H9 (cell line): ENCODE measurements around the gene NEDD4L. TPM values are rescaled to one million over a fixed set of nuclear protein-coding genes. Genes with fewer than 3 reads are reported as not detected.

ENCODE experiments used
- DNase-seq: peaks from one replicate; pipeline ENCODE4 v3.0.0-alpha.2; 2017
- H2AFZ ChIP-seq: one replicate; pipeline ENCODE4 v1.6.1; 2013; ENCODE audit warnings: mild to moderate bottlenecking, low read length, control low read depth, moderate library complexity
- H2AK5ac ChIP-seq: 2 replicates; pipeline ENCODE4 v1.6.1; 2013; ENCODE audit warnings: low read length, control low read depth, mixed read lengths; ENCODE audit not compliant: insufficient read length
- H2BK120ac ChIP-seq: one replicate; pipeline ENCODE4 v1.6.1; 2013; ENCODE audit warnings: low read depth, mild to moderate bottlenecking, low read length, control low read depth, inconsistent platforms; ENCODE audit not compliant: poor library complexity, severe bottlenecking
- H2BK12ac ChIP-seq: 2 replicates; pipeline ENCODE4 v1.6.1; 2013; ENCODE audit warnings: low read length, control low read depth, mixed read lengths, low read depth; ENCODE audit not compliant: insufficient read length
- H2BK15ac ChIP-seq: 2 replicates; pipeline ENCODE4 v1.6.1; 2013; ENCODE audit warnings: low read depth, low read length, control low read depth
- H2BK20ac ChIP-seq: one replicate; pipeline ENCODE4 v1.6.1; 2013; ENCODE audit warnings: low read depth, mild to moderate bottlenecking, low read length, control low read depth, inconsistent platforms; ENCODE audit not compliant: poor library complexity, severe bottlenecking
- H2BK5ac ChIP-seq: 2 replicates; pipeline ENCODE4 v1.6.1; 2013; ENCODE audit warnings: low read length, control low read depth, mixed read lengths; ENCODE audit not compliant: insufficient read length
- H3K14ac ChIP-seq: 2 replicates; pipeline ENCODE4 v1.6.1; 2013; ENCODE audit warnings: low read length, control low read depth; ENCODE audit not compliant: insufficient read depth
- H3K18ac ChIP-seq: 2 replicates; pipeline ENCODE4 v1.6.1; 2013; ENCODE audit warnings: low read depth, mild to moderate bottlenecking, mixed read lengths, low read length, control low read depth; ENCODE audit not compliant: insufficient read length
- H3K23ac ChIP-seq: 2 replicates; pipeline ENCODE4 v1.6.1; 2013; ENCODE audit warnings: low read length, control low read depth, mixed read lengths, low read depth; ENCODE audit not compliant: insufficient read length
- H3K23me2 ChIP-seq: 2 replicates; pipeline ENCODE4 v1.6.1; 2013; ENCODE audit warnings: low read depth, mild to moderate bottlenecking, mixed read lengths, low read length, control low read depth; ENCODE audit not compliant: insufficient read length, poor library complexity, severe bottlenecking
- H3K27ac ChIP-seq: 2 replicates; pipeline ENCODE4 v1.5.1; 2013; ENCODE audit warnings: low read length, control low read depth, mixed read lengths, low read depth; ENCODE audit not compliant: insufficient read length
- H3K27me3 ChIP-seq: 2 replicates; pipeline ENCODE4 v1.6.1; 2013; ENCODE audit warnings: low read length, control low read depth, inconsistent platforms; ENCODE audit not compliant: insufficient read depth
- H3K4ac ChIP-seq: 2 replicates; pipeline ENCODE4 v1.6.1; 2013; ENCODE audit warnings: low read depth, mild to moderate bottlenecking, control low read depth, inconsistent platforms, low read length, moderate library complexity
- H3K4me1 ChIP-seq: 2 replicates; pipeline ENCODE4 v1.6.1; 2013; ENCODE audit warnings: low read length, control low read depth, inconsistent platforms; ENCODE audit not compliant: insufficient read depth
- H3K4me2 ChIP-seq: 2 replicates; pipeline ENCODE4 v1.6.1; 2013; ENCODE audit warnings: low read length, control low read depth, mixed read lengths; ENCODE audit not compliant: insufficient read length, insufficient read depth
- H3K56ac ChIP-seq: 2 replicates; pipeline ENCODE4 v1.6.1; 2013; ENCODE audit warnings: low read depth, mild to moderate bottlenecking, mixed read lengths, low read length, control low read depth; ENCODE audit not compliant: insufficient read length
- H3K79me1 ChIP-seq: 2 replicates; pipeline ENCODE4 v1.6.1; 2013; ENCODE audit warnings: low read depth, mild to moderate bottlenecking, moderate library complexity, low read length, control low read depth, inconsistent platforms; ENCODE audit not compliant: insufficient read depth, poor library complexity, severe bottlenecking
- H3K79me2 ChIP-seq: 2 replicates; pipeline ENCODE4 v1.6.1; 2013; ENCODE audit warnings: low read length, control low read depth, inconsistent platforms; ENCODE audit not compliant: insufficient read depth
- H3K9ac ChIP-seq: 2 replicates; pipeline ENCODE4 v1.6.1; 2013; ENCODE audit warnings: low read length, control low read depth, mixed read lengths; ENCODE audit not compliant: insufficient read length; ENCODE audit errors: extremely low read depth
- H3K9me3 ChIP-seq: one replicate; pipeline ENCODE4 v1.6.1; 2013; ENCODE audit warnings: low read depth, low read length, inconsistent platforms; ENCODE audit not compliant: control insufficient read depth
- H3T11ph ChIP-seq: one replicate; pipeline ENCODE4 v1.6.1; 2013; ENCODE audit warnings: mild to moderate bottlenecking, low read length, control low read depth, inconsistent platforms
- H4K20me1 ChIP-seq: one replicate; pipeline ENCODE4 v1.6.1; 2013; ENCODE audit not compliant: control insufficient read depth, insufficient read length, insufficient read depth
- H4K5ac ChIP-seq: 2 replicates; pipeline ENCODE4 v1.6.1; 2013; ENCODE audit warnings: low read depth, mild to moderate bottlenecking, mixed read lengths, low read length, control low read depth; ENCODE audit not compliant: insufficient read length
- H4K8ac ChIP-seq: replicated peaks from 2 replicates; pipeline ENCODE4 v1.6.1; 2013; ENCODE audit warnings: low read length, control low read depth, mixed read lengths, low read depth; ENCODE audit not compliant: insufficient read length
- H4K91ac ChIP-seq: 2 replicates; pipeline ENCODE4 v1.6.1; 2013; ENCODE audit warnings: low read depth, mild to moderate bottlenecking, moderate library complexity, mixed read lengths, low read length, control low read depth; ENCODE audit not compliant: insufficient read length
- H3K27ac Mint-ChIP-seq, 3 experiments: 2 replicates in 2 of 3; 3 replicates in 1 of 3; pipeline ENCODE4 v1.8.0; 2020 to 2021; ENCODE audit warnings: mixed read lengths in 3 of 3, mild to moderate bottlenecking in 1 of 3, moderate library complexity in 1 of 3
- H3K27me3 Mint-ChIP-seq: 2 replicates; pipeline ENCODE4 v1.8.0; 2021; ENCODE audit warnings: low read depth, mild to moderate bottlenecking, moderate library complexity, mixed read lengths
- H3K36me3 Mint-ChIP-seq, 3 experiments: 2 replicates in 2 of 3; 3 replicates in 1 of 3; pipeline ENCODE4 v1.8.0; 2020 to 2021; ENCODE audit warnings: low read depth in 3 of 3, mixed read lengths in 3 of 3; ENCODE audit not compliant: insufficient read depth in 1 of 3
- H3K4me1 Mint-ChIP-seq, 2 experiments: 2 replicates each; pipeline ENCODE4 v1.8.0; 2020; ENCODE audit warnings: mixed read lengths in 2 of 2
- H3K4me3 Mint-ChIP-seq, 2 experiments: 2 replicates in 1 of 2; 3 replicates in 1 of 2; pipeline ENCODE4 v1.8.0; 2020 to 2021; ENCODE audit warnings: mild to moderate bottlenecking in 2 of 2, mixed read lengths in 2 of 2, moderate library complexity in 1 of 2
- H3K9me3 Mint-ChIP-seq, 2 experiments: 2 replicates in 1 of 2; 3 replicates in 1 of 2; pipeline ENCODE4 v1.8.0; 2020; ENCODE audit warnings: mild to moderate bottlenecking in 2 of 2, mixed read lengths in 2 of 2, moderate library complexity in 1 of 2
- CTCF ChIP-seq: fragments of 200-600 bp; sonication (generic); conservative IDR thresholded peaks from 3 replicates; pipeline ENCODE4 v1.8.0; 2021; ENCODE audit warnings: antibody characterized with exemption, mild to moderate bottlenecking
- WGBS: extraction: QIAGEN DNeasy Blood & Tissue Kit; methylation state at CpG from one replicate; pipeline ENCODE4 v1.1.7; 2013; ENCODE audit warnings: missing lambda C conversion rate, low lambda C conversion rate, mixed read lengths; ENCODE audit not compliant: insufficient read length; ENCODE audit errors: extremely low coverage; 5-methylcytosine and 5-hydroxymethylcytosine counted together
- total RNA-seq: library from RNA; stranded (reverse); gene quantifications from 2 replicates; pipeline ENCODE4 v1.2.1, GENCODE V29; 2021

Gene NEDD4L
- total RNA-seq, 1 experiment from 2014 or later, result 76.3 TPM

GRCh38 chr18:58201268-58201667 lies 157.2 kb downstream of the NEDD4L start:
- no peak overlapping the region for H3K27ac ChIP-seq
- no peak overlapping the region for H4K8ac ChIP-seq
- no peak overlapping the region for H4K5ac ChIP-seq
- H3K14ac ChIP-seq, result no peak overlapping the region
- no peak overlapping the region for H2BK5ac ChIP-seq
- H3K4me1 ChIP-seq, result peaks cover 17% of the 10 kb centered on the region; the same call in 1 of the 2 replicates
- no peak overlapping the region for H2BK120ac ChIP-seq
- H2AFZ ChIP-seq, result no peak overlapping the region
- H3K27me3 Mint-ChIP-seq, result no peaks in the 10 kb centered on the region
- no peak overlapping the region for H3K4me3 Mint-ChIP-seq
- no peak overlapping the region for H3K4me2 ChIP-seq
- H3K27me3 ChIP-seq, result no peaks in the 10 kb centered on the region
- no peak overlapping the region for H2BK12ac ChIP-seq
- H3K79me1 ChIP-seq, result peaks cover 4% of the 10 kb centered on the region
- no peak overlapping the region for H2AK5ac ChIP-seq
- H2BK15ac ChIP-seq, result no peak overlapping the region
- no peak overlapping the region for H3K9ac ChIP-seq
- H3K4ac ChIP-seq, result no peak overlapping the region
- H3K27ac Mint-ChIP-seq, result no peak overlapping the region
- H3K56ac ChIP-seq, result no peak overlapping the region
- H3K36me3 Mint-ChIP-seq, result no peaks in the 10 kb centered on the region
- H3K18ac ChIP-seq, result no peak overlapping the region
- peaks cover 24% of the 10 kb centered on the region for H3K79me2 ChIP-seq
- DNase-seq, result no peak
- no peaks in the 10 kb centered on the region for H4K20me1 ChIP-seq
- H3K9me3 Mint-ChIP-seq, result no peaks in the 10 kb centered on the region
- peaks cover 42 to 49% of the 10 kb centered on the region in 2 experiments for H3K4me1 Mint-ChIP-seq
- no peak overlapping the region for H3T11ph ChIP-seq
- no peak overlapping the region for H3K23ac ChIP-seq
- no peaks in the 10 kb centered on the region for H3K9me3 ChIP-seq
- no peak overlapping the region for H2BK20ac ChIP-seq
- no peak overlapping the region for H4K91ac ChIP-seq
- H3K23me2 ChIP-seq, result no peaks in the 10 kb centered on the region
- no peak for TF ChIP-seq CTCF
- WGBS, result no CpG with 5 or more reads among the region's 5 CpGs
